SK-N-SH treated with all-trans-retinoic acid at 6 μM for 48 hours (cell line): ENCODE data around the gene SPATA25.

Source experiments
- ATAC-seq: fragments of 200-7000 bp; cut with Tn5 transposase; 3 replicates; pipeline ENCODE4 v1.9.1; 2020; ENCODE audit warnings: mild to moderate bottlenecking, moderate library complexity
- BACH2 ChIP-seq: fragments of 250-450 bp; sonication (Bioruptor Pico); IDR thresholded peaks from 2 replicates; pipeline ENCODE4 v1.9.0; 2021; ENCODE audit warnings: mild to moderate bottlenecking, borderline replicate concordance
- CSDC2 ChIP-seq: fragments of 250-450 bp; sonication (Bioruptor Pico); IDR thresholded peaks from 2 replicates; pipeline ENCODE4 v1.5.0; 2020; ENCODE audit warnings: mild to moderate bottlenecking, moderate library complexity
- ESRRG ChIP-seq: fragments of 250-450 bp; sonication (Bioruptor Pico); IDR thresholded peaks from 2 replicates; pipeline ENCODE4 v1.6.1; 2021; ENCODE audit warnings: mild to moderate bottlenecking
- GLIS3 ChIP-seq: fragments of 250-450 bp; sonication (Bioruptor Pico); IDR thresholded peaks from 2 replicates; pipeline ENCODE4 v1.5.0; 2020; ENCODE audit warnings: mild to moderate bottlenecking, moderate library complexity
- ISL1 ChIP-seq: fragments of 250-450 bp; sonication (Bioruptor Pico); IDR thresholded peaks from 2 replicates; pipeline ENCODE4 v2.1.2; 2022; ENCODE audit warnings: mild to moderate bottlenecking, moderate library complexity
- OSR1 ChIP-seq: fragments of 250-450 bp; sonication (Bioruptor Pico); IDR thresholded peaks from 2 replicates; pipeline ENCODE4 v1.8.0; 2022; ENCODE audit warnings: moderate library complexity, mild to moderate bottlenecking, inconsistent platforms
- PPARA ChIP-seq: fragments of 250-450 bp; sonication (Bioruptor Pico); IDR thresholded peaks from 2 replicates; pipeline ENCODE4 v1.5.0; 2020; ENCODE audit warnings: mild to moderate bottlenecking, borderline replicate concordance
- RARB ChIP-seq: fragments of 250-450 bp; sonication (Bioruptor Pico); IDR thresholded peaks from 2 replicates; pipeline ENCODE4 v1.8.0; 2021; ENCODE audit warnings: mild to moderate bottlenecking, moderate library complexity
- SNAI2 ChIP-seq: fragments of 250-450 bp; sonication (Bioruptor Pico); IDR thresholded peaks from 2 replicates; pipeline ENCODE4 v1.5.0; 2020; ENCODE audit warnings: mild to moderate bottlenecking, moderate library complexity
- TCF4 ChIP-seq: fragments of 250-450 bp; sonication (Bioruptor Pico); IDR thresholded peaks from 2 replicates; pipeline ENCODE4 v1.8.0; 2021; ENCODE audit warnings: mild to moderate bottlenecking, moderate library complexity, borderline replicate concordance
- ZC3H10 ChIP-seq: fragments of 250-450 bp; sonication (Bioruptor Pico); IDR thresholded peaks from 2 replicates; pipeline ENCODE4 v1.5.1; 2021; ENCODE audit warnings: mild to moderate bottlenecking, moderate library complexity
- ZFP3 ChIP-seq: fragments of 250-450 bp; sonication (Bioruptor Pico); IDR thresholded peaks from 2 replicates; pipeline ENCODE4 v1.5.0; 2020; ENCODE audit warnings: mild to moderate bottlenecking, moderate library complexity
- ZNF70 ChIP-seq: fragments of 450-650 bp; formaldehyde crosslinking; IDR thresholded peaks from 2 replicates; pipeline ENCODE4 v1.5.0; 2020; ENCODE audit warnings: mild to moderate bottlenecking, moderate library complexity
- ZNF8 ChIP-seq: fragments of 450-650 bp; formaldehyde crosslinking; IDR thresholded peaks from 2 replicates; pipeline ENCODE4 v1.5.0; 2020; ENCODE audit warnings: mild to moderate bottlenecking, moderate library complexity
- TF ChIP-seq, protein P1 (sequence below): fragments of 250-450 bp; sonication (Bioruptor Pico); IDR thresholded peaks from 2 replicates; pipeline ENCODE4 v1.8.0; 2020; ENCODE audit warnings: mild to moderate bottlenecking, moderate library complexity, borderline replicate concordance
- TF ChIP-seq, protein P2 (sequence below): fragments of 250-450 bp; sonication (Bioruptor Pico); IDR thresholded peaks from 2 replicates; pipeline ENCODE4 v1.5.1; 2021; ENCODE audit warnings: mild to moderate bottlenecking, moderate library complexity
- TF ChIP-seq, protein P3 (sequence below): fragments of 250-450 bp; sonication (Bioruptor Pico); IDR thresholded peaks from 2 replicates; pipeline ENCODE4 v1.8.0; 2021; ENCODE audit warnings: low read depth, mild to moderate bottlenecking, moderate library complexity, borderline replicate concordance
- TF ChIP-seq, protein P4 (sequence below): fragments of 250-450 bp; sonication (Bioruptor Pico); IDR thresholded peaks from 2 replicates; pipeline ENCODE4 v1.5.1; 2020; ENCODE audit warnings: low read depth, mild to moderate bottlenecking, moderate library complexity

Gene SPATA25

DNA sequence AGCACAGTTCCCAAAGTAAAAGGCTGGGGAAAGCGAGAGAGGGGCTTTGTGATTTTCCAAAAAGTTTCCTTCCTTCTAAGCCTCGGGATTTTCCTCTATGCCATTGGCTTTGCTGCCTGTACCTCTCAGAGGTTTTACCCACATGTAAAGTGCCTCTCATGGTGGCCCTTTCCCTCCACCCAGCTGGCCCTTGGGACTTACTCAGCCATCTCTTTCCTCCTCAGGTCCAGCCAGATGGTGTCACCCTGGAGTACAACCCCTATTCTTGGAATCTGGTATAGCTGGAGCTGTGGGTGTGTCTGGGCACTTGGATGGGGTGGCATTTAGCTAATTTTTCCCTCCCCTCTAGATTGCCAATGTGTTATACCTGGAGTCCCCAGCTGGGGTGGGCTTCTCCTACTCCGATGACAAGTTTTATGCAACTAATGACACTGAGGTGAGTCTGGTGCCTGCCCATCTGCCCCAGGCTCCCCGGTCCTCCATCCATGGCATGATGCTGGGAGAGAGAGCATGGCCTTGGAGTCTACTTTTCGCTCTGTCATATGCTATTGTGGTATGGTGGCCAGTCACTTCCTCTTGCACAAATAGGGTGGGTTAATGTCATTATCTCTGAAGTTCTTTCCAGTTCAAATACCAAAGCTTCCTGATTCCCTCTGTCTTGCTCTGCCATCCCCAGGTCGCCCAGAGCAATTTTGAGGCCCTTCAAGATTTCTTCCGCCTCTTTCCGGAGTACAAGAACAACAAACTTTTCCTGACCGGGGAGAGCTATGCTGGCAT, 4.8 kb upstream of the SPATA25 start (continued):
- no peak for TF ChIP-seq GLIS3 (CRISPR knock-in tag)

DNA sequence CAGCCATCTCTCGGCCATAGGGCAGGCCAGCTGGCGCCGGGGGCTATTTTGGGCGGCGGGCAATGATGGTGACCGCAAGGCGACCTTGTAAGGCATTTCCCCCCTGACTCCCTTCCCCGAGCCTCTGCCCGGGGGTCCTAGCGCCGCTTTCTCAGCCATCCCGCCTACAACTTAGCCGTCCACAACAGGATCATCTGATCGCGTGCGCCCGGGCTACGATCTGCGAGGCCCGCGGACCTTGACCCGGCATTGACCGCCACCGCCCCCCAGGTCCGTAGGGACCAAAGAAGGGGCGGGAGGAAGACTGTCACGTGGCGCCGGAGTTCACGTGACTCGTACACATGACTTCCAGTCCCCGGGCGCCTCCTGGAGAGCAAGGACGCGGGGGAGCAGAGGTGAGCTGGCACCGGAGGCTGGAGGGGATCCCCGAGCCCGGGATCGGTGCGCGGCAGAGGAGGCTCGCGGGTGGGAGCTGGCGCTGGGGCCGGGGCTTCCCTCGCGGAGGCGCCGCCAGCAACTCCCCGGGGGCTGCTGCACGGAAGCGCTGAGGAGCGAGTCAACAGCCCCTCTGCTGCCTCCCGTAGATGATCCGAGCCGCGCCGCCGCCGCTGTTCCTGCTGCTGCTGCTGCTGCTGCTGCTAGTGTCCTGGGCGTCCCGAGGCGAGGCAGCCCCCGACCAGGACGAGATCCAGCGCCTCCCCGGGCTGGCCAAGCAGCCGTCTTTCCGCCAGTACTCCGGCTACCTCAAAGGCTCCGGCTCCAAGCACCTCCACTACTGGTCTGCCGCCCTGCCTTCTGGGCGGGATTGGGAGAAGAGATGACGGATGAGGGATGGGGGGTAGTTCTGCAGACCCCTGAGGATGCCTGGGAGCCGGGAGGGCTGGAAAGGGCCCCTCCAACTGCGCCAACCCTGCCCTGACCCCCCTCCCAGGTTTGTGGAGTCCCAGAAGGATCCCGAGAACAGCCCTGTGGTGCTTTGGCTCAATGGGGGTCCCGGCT, 3.9 kb upstream of the SPATA25 start, which contains the start of the genes CTSA and NEURL2:
TSS of gene CTSA (plus strand) at position 351 of the 999 bp plus-strand sequence. CDS start at position 585, 234 bp downstream.
TSS of gene NEURL2 (minus strand) at position 224 of the 999 bp plus-strand sequence. CDS start at position 7, 217 bp downstream.
- TF ChIP-seq ZFP3 (CRISPR knock-in tag) (0 out of 2 replicates have a peak, but pooled peaks have one; percentile 8), GLIS3 (CRISPR knock-in tag) (0 out of 2 replicates have a peak, but pooled peaks have one; percentile 24), ZNF8 (no peak), CSDC2 (CRISPR knock-in tag) (no peak), ZNF70 (CRISPR knock-in tag) (no peak), PPARA (no peak), SNAI2 (CRISPR knock-in tag) (no peak)
- TF ChIP-seq, protein P1, sequence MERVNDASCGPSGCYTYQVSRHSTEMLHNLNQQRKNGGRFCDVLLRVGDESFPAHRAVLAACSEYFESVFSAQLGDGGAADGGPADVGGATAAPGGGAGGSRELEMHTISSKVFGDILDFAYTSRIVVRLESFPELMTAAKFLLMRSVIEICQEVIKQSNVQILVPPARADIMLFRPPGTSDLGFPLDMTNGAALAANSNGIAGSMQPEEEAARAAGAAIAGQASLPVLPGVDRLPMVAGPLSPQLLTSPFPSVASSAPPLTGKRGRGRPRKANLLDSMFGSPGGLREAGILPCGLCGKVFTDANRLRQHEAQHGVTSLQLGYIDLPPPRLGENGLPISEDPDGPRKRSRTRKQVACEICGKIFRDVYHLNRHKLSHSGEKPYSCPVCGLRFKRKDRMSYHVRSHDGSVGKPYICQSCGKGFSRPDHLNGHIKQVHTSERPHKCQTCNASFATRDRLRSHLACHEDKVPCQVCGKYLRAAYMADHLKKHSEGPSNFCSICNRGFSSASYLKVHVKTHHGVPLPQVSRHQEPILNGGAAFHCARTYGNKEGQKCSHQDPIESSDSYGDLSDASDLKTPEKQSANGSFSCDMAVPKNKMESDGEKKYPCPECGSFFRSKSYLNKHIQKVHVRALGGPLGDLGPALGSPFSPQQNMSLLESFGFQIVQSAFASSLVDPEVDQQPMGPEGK, result peak; percentile 78
- TF ChIP-seq, all 23 proteins: peak for 3
- ATAC-seq, result peak; percentile 80

DNA sequence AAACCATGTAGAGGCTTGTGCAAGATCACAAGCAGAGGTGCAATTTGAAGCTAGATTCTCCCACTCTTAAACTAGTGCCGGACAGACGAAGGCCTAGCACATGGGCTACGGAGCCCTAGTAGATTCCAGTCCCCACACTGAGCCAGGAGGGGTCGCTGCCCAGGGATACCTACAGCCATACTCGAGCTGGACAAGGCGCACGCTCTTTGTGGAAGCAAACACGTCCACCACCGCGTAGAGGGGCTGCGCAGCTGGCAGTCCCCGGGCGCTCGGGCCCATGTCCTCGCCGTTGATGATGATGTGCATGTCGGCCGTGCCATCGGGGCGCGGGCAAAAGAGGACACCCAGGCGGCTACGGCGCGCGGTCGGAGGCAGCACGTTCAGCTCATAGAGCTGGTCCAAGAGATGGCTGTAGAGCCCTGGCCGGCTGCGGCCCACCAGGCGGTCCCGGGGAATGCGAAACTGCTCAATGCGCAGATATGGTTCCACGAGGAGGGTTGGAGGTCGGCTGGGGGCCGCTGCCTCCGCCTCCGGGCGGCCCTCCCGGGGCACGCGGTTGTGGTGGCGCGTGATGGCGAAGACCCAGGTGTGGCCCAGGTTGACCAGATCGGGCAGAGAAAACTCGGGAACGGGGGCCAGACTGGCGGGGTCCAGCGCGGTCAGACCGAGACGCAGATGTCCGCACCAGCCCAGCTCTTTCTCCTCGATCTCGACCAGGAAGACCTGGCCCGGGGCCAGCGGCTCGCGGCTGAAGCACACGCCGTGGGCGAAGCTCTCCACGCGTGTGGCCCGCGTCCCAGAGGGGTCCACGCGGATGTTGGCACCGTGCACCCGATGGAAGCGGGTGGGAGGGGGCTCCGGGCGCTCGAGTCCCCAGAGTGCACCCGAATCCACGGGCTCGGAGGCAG, 2.9 kb upstream of the SPATA25 start:
- ATAC-seq, result peak; percentile 85
- TF ChIP-seq, protein P2, sequence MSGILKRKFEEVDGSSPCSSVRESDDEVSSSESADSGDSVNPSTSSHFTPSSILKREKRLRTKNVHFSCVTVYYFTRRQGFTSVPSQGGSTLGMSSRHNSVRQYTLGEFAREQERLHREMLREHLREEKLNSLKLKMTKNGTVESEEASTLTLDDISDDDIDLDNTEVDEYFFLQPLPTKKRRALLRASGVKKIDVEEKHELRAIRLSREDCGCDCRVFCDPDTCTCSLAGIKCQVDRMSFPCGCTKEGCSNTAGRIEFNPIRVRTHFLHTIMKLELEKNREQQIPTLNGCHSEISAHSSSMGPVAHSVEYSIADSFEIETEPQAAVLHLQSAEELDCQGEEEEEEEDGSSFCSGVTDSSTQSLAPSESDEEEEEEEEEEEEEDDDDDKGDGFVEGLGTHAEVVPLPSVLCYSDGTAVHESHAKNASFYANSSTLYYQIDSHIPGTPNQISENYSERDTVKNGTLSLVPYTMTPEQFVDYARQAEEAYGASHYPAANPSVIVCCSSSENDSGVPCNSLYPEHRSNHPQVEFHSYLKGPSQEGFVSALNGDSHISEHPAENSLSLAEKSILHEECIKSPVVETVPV, result no peak
- TF ChIP-seq ZNF8, result no peak
- TF ChIP-seq OSR1 (CRISPR knock-in tag), result no peak
- TF ChIP-seq RARB, result no peak
- TF ChIP-seq, protein P3, sequence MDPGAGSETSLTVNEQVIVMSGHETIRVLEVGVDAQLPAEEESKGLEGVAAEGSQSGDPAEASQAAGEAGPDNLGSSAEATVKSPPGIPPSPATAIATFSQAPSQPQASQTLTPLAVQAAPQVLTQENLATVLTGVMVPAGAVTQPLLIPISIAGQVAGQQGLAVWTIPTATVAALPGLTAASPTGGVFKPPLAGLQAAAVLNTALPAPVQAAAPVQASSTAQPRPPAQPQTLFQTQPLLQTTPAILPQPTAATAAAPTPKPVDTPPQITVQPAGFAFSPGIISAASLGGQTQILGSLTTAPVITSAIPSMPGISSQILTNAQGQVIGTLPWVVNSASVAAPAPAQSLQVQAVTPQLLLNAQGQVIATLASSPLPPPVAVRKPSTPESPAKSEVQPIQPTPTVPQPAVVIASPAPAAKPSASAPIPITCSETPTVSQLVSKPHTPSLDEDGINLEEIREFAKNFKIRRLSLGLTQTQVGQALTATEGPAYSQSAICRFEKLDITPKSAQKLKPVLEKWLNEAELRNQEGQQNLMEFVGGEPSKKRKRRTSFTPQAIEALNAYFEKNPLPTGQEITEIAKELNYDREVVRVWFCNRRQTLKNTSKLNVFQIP (CRISPR knock-in tag), result no peak
- TF ChIP-seq PPARA, result no peak
- TF ChIP-seq TCF4, result no peak
- TF ChIP-seq CSDC2 (CRISPR knock-in tag), result no peak
- TF ChIP-seq BACH2, result no peak
- no peak for TF ChIP-seq SNAI2 (CRISPR knock-in tag)
- TF ChIP-seq ZFP3 (CRISPR knock-in tag), result no peak
- TF ChIP-seq, all 23 proteins: peak for 0

DNA sequence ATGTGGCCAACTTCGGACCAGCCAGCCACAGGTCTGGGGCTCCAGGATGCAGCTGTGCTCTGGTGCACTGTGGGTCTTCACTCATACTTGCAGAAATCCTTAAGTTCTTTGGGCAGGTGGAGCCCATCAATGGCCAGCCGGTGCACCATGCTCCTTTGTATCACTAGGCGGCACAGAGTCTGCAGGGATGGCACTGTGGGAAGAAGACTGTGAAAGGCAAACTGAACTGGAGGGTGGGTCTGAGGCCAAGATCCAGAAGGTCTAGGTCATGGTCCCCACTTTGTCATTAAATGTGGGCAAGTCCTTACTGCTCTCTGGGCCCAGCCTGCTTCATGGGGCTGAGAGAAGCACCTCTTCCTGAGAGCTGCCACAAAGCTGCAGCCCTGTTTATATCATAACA, 1.3 kb upstream of the SPATA25 start:
- no peak for ATAC-seq
- TF ChIP-seq ZC3H10 (CRISPR knock-in tag) (no peak), ESRRG (CRISPR knock-in tag) (no peak), SNAI2 (CRISPR knock-in tag) (no peak), TCF4 (no peak), PPARA (no peak), ZFP3 (CRISPR knock-in tag) (no peak), ISL1 (CRISPR knock-in tag) (no peak)
- TF ChIP-seq, protein P4, sequence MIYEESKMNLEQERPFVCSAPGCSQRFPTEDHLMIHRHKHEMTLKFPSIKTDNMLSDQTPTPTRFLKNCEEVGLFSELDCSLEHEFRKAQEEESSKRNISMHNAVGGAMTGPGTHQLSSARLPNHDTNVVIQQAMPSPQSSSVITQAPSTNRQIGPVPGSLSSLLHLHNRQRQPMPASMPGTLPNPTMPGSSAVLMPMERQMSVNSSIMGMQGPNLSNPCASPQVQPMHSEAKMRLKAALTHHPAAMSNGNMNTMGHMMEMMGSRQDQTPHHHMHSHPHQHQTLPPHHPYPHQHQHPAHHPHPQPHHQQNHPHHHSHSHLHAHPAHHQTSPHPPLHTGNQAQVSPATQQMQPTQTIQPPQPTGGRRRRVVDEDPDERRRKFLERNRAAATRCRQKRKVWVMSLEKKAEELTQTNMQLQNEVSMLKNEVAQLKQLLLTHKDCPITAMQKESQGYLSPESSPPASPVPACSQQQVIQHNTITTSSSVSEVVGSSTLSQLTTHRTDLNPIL (CRISPR knock-in tag), result no peak
- TF ChIP-seq, all 23 proteins: peak for 0
